M059J (cell line): ENCODE measurements around the gene IFI27L1. TPM values are rescaled to one million over a fixed set of nuclear protein-coding genes. Genes with fewer than 3 reads are reported as not detected.
"Not testable (repeated sequence)": the region's sequence is repeated elsewhere in the genome, so short reads cannot be mapped to it uniquely, and the experiment has no call there.

Source experiments
- DNase-seq: peaks from one replicate; pipeline ENCODE4 v3.0.0-alpha.2; 2012; ENCODE audit warnings: low read depth
- total RNA-seq: library from RNA; depleted of rRNA; stranded (reverse); fragments of >200 nt; shearing (Covaris generic); gene quantifications from 2 replicates; pipeline ENCODE4 v1.2.3, GENCODE V29; 2014

The IFI27L1 gene
- total RNA-seq, 1 experiment from 2014 or later = 18.7 TPM

DNA sequence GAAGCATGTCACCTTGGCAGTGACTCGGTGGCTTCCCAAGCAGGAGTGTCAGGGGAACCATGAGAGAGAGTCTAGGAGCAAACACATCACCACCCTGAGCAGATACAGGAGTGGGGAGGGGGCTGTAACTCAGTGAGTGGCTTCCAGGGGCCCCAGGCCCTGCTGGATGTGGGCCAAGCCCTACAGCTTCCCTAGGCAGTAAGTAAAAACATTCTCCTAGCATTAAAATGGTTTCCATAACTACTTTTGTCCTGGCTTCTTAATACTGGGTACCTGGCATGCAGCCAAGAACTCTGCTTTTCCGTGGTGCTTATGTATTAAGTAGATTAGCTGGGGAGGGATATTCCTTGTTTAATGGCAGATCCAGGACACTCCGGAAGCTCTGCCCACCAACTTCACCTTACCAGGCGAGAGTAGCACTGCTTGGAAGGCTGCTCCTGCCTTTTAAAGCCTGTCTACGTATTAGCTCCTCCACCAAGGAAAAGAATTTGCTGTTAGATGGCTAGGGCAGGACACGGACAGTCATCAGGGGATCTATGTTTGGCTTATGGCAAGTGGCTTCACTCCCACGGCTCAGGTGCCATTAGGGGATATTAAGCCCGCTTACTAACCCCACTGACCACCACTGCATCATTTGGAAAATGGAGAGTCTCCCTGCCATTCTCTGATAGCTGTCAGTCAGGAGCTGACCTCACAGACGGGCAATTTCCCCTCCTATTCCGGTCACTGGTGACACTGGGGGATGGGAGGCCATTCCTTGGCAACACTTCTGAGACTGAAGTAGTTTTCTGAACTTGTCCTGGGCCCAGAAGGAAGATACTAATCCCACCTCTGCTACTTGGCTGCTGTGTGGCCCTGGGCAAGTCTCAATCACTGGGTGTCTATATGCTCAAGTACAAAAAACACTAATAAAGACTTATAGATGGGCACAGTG is 32.2 kb upstream of the IFI27L1 start:
- no peak for DNase-seq

DNA sequence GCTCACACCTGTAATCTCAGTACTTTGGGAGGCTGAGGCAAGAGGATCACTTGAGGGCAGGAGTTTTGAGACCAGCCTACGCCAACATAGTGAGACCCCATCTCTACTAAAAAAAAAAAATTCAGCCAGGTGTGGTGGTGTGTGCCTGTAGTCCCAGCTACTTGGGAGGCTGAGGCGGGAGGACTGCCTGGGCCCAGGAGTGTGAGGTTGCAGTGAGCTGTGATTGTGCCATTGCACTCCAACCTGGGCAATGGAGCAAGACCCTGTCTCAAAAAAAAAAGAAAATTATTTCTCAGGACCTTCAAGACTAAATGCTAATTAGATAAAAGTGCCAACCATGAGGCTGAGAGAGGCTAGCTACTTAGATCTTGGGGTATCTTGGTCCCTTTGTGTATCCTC is 31.5 kb upstream of the IFI27L1 start:
- DNase-seq = no peak

DNA sequence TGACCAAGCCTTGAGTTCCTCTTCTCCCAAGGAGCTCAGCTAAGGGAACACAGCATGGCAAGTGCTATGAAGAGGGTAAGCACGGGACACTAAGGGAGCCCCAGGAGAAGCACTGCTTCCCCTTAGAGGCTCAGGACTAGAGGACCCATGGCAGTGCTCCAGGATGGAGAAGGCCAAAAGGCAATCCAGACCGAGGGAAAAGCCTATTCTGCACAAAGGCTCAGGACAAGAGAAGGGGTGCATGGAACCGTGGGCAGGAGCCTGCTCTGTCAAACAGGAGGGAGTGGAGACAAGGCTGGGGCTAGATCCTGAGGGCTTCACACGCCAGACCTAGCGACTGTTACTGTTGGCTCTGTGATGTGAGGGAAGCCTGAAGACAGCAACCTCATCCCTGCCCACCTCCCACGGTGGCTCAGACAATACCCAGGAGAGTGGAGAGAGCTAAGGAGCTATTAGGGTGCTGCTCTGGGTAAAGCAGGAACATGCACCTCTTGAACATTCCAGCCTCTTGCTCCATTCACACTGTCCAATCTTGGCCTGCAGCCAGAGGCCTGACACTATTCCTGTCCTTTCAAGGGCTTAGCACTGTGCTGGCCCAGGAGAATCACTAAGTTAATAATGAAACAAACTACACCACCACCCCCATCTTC is 30.8 kb upstream of the IFI27L1 start:
- no peak for DNase-seq

DNA sequence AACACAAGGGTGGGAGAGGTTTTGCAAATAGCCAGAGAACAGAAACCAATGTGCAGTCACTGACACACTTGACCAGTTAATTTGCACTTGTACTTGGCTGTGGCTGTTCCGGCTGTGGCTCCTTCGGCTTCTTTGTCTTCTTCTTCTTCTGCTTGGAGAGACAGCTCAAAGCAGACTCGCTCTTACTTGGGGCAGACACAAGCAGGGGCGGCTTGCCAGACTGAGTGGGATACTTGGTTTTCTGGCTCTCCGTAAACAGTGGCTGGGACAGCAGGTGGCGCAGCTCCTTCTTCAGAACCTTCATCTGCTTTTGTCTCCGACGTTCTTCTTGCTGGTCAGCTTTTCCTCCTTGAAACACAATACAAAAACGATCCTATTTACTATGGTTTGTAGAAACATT is 30.0 kb upstream of the IFI27L1 start:
- no peak for DNase-seq

DNA sequence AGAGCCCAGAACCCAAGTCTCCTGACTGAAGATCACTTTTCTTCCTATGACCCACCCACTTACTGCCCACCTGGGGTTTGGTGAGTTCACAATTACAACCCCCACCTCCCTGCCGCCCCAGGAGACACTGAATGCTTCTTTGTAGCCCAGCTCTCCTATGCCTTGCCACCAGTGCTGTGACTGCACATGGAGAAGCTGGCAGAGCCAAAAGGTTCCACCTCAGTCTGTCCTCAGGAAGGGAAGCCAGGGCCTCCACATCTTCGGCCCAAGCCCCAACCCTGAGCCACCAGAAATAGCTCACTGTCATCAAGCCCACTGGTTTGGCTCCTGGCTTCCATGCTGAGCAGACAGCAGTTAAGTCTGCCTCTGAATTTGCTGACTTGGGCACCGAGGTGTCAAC is 29.3 kb upstream of the IFI27L1 start:
- no peak for DNase-seq

DNA sequence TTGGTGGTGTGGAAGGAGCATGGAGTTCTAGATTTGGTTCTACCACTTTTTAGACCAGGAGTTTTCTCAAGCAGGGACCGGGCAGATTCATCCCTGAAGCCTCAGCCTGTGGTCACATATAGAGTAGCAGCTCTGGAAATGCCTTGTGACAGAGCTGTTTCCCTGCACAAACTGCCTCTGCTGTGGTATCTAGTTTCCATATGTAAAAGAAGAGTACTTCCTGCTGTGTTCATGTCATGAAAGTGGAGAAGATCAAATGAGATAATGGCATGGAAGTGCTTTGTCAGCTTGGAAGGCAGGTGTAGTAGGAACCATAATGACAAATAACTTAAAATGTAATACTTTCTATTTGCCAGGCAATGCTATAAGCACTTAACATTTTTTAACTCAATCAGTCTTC is 28.9 kb upstream of the IFI27L1 start:
- DNase-seq = no peak

DNA sequence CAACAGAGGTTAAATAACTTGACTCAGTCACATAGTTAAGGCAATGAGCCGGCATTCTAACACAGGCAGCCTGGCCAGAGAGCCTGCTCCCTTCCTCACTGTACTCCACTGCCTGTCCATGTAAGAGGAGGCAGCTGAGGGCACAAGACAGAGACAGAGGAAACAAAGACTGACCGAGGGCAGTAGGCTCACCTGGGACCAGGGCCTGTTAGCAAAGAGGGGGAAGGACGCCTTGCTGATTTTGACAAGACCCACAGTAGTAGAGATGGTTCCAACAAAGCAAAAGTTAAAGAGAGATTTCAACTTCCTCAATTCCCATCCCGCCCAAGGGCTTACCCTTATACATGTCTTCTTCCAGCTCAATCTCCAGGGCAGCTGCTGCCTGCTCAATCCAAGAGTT is 28.4 kb upstream of the IFI27L1 start:
- no peak for DNase-seq

DNA sequence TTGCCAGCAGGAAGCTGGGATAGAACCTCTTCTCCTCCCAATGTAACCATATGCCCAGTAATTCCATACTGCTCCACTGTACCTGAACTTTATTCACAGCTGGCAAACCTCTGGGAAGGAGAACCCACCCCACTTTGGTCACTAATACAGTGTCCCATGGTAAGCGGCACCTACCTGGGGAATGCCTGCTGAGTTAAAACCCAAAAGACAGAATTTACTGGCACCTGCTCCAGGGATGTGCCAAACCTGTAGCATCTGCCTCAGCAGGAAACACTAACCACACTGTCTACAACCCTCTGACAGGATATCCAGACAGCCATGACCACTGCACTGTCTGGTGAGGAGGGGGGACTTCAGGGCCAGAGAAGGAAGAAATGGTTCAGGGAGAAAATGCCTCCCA is 26.7 kb upstream of the IFI27L1 start:
- no peak for DNase-seq

DNA sequence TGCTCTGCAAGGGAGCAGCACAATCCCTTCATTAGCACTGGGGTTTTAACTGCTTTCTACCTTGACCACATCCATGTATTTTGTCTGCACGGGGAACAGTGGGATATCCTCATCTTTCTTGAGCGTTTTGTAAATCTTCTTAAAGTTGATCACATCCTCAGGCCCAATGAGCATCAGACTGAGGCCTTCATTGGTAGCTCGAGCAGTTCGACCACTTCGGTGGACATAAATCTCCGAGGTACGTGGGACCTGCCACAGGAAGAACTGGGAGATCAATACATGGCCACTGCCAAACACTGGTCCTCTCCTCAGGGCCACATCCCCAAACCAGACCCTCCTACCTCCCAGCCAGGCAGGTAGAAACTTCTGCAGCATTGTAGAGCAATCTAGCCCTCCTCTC is 26.2 kb upstream of the IFI27L1 start:
- no peak for DNase-seq

DNA sequence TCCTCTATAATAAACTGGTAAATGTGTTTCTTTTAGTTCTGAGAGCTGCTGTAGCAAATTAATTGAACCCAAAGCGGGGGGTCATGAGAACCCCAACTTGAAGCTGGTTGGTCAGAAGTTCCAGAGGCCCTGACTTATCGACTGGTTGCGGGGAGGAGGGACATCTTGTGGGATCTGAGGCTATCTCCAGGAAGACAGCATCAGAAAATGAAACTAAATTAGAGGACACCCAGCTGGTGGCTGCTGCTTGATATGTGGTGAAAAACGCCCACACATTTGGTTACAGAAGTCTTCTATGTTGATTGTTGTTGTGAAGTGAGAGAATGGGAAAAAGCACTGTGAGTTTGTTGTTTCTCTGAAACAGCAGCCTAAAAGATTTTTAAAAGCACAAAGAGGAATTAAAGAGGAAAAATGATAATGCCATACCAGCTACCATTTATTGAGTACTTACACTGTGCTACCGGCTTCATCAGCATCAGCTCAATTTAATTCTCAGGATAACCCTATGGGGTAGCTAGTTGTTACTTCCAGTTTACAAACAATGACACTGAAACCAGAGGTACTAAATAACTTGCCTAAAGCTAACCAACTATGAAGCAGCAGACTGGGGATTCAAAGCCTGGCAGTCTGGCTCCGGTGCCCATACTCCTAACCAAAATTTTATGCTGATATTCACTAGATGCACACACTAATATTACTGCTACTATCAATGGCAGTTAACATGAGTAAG is 24.4 kb upstream of the IFI27L1 start:
- no peak for DNase-seq

DNA sequence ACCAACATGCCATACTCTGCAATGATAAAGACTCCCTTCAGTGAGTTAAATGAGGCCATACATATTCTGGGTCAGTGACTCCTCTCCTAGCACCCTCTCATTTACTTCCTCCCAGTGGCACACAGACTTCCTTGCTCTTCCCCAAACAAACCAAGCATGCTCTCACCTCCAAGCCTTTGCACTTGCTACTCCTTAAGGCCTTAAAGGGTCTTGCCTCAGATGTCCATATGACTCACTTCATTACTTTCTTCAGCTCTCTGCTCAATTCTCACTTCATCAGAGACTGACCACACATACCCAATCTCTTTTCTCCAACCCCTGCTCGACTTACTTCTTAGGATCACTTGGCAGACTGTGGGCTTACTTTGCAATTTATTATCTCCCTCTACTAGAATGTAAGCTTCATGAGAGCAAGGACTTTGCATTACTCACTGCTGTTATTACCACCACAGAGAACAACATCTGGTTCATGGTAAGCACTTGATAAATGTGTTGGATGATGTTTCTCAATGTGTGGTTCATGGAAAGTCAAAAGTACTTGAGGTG is 22.9 kb upstream of the IFI27L1 start:
- no peak for DNase-seq

DNA sequence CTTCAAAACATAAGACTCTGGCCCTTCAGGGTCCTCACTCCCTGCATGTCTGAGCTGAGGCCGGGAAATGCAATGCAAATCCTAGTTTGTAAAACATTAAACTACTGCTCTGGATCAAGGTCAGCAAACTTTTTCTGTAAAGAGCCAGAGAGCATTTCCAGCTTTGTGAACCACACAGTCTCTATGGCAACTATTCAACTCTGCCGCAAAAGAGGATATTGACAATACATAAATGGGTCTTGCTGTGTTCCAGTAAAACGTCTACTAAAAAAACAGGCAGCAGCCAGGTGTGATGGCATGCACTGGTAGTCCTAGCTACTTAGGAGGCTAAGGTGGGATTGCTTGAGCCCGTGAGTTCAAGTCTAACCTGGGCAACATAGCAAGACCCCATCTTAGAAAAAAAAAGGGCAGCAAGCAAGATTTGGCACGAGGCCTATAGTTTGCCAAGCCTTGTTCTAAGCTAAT is 22.4 kb upstream of the IFI27L1 start:
- DNase-seq = no peak

DNA sequence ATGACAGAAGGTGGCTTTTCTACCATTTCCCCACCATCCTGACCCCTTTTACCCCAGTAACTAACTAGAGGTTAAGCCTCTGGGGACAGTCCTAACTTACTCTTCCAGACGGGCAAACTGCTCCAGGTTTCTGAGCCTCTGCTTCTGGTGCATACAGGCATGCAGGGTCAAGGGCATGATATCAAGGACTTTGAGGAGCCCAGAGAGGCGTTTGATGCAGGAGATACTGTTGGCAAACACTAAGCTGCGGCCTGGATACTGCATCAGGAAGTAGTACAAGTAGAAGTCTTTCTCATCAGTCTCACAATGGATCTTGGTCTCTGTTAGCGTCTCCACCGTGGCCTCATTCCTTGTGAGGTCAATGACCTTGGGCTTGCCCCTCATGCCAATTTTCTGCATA is 21.1 kb upstream of the IFI27L1 start:
- no peak for DNase-seq

DNA sequence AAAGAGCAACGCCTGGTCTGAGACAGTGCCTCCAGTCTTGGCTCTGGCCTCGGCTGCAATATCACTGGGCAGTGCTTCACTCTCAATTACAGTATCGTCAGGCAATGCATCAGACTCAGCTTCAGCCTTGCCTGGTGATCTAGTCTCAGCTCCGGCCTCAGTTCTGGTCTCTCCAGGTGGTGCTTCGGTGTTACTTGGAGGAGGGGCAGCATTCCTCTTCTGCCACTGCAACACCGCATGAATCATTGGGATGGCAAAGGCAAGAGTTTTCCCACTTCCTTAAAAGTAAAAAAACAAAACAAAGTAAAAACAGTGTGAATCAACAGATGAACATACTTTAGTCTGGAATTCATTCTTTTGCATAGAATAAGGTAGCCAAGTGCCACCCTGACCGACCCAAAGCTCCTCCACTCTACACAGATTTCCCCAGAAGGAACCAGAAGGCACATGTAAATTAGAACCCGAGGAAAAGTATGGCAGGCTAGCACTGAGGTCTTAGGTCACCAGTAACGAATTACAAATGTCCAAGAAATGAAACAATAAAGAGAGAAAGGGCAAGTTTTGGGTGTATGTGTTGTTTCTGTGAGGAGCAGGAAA is 18.7 kb upstream of the IFI27L1 start:
- peak; percentile 78 for DNase-seq

DNA sequence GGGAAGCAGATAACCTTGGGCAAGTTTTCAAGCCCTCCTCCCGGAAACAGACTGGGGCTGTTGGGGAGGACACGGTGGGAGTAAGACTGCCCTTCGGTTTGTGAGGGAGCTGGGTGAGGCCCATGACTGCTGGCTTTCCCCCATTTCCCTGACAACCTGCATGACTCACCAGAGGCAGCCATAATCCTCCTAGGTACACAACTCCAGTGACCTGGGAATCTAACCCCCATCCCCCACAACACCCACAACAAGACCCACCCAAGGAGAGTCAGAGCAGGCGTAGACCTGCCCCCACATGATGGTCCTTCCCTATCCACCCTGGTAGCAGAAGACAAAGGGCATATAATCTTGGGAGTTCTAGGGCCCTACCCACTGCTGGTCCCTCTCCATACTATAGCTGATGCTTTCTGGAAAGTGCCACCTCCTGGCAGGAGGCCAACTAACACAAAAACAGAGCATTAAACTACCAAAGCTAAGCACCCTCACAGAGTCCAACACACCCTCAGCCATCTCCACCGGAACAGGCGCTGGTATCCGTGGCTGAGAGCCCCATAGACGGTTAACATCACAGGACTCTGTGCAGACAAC is 14.9 kb upstream of the IFI27L1 start:
- DNase-seq = peak; percentile 33

DNA sequence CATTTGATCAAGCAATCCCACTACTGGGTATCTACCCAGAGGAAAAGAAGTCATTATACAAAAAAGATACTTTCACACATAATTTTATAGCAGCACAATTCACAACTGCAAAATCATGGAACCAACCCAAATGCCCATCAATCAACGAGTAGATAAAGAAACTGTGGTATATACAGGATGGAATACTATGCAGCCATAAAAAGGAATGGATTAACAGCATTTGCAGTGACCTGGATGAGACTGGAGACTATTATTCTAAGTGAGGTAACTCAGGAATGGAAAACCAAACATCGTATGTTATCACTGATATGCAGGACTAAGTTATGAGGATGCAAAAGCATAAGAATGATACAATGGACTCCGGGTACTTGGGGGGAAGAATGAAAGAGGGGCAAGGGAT is 9.0 kb upstream of the IFI27L1 start:
- DNase-seq = not testable (repeated sequence)

DNA sequence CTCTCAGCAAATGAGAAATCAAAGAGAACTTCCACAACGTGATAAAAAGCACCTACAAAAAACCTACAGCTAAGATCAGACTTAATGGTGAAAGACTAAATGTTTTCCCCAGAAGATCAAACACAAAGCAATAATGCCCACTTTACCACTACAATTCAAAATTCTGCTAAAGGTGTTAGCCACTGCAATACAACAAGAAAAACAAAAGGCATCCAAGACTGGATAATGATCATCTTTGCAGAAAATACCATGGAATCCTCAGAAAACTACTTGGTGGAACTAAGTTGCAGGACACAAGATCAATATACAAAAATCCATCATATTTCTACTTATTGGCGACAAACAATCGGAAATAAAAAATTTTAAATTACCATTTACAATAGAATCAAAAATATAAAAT is 6.6 kb upstream of the IFI27L1 start:
- no peak for DNase-seq

DNA sequence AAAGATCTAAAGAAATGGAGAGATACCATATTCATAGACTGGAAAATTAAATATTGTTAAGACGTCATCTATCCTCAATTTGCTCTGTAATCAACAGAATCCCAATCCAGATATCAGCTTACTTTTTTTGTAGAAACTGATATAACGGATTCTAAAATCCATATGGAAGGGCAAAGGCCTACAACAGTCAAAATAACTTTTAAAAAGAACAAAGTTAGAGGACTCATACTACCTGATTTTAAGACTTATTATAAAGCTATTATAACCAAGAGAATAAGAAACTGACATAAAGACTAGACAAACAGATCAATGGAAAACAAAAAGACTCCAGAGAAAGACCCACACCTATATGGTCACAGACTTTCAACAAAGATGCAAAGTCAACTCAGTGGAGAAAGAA is 6.1 kb upstream of the IFI27L1 start:
- no peak for DNase-seq

DNA sequence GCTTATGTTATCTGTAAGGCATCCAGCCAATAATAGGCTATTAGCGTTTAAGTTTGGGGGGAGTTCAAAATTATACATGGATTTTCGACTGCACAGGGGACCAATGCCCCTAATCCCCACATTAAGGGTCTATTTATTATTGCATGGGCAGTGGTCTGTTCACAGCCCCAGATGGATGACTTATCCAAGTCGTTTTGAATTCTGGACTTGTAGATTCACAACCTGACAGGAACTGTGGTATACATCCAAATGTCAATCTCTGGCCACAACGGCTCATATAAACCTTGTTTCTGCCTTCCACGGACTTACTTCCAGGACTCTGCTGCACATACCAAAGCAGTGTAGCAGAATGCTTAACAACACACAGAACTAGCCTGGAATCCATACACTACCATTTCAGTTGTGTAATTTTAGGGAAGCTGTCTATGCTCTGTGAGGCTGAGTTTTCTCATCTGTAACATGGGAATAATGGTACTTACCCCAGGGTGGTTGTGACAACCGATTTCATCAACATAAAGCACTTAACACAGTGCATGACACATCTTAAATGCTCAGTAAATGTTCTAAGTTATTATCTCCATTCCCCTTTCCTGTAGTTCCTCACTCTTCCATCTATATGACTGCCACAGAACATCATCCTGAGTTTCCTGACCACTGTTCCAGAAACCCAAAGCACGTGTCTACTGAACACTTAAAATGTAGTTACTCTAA is 3.8 kb upstream of the IFI27L1 start:
- no peak for DNase-seq

DNA sequence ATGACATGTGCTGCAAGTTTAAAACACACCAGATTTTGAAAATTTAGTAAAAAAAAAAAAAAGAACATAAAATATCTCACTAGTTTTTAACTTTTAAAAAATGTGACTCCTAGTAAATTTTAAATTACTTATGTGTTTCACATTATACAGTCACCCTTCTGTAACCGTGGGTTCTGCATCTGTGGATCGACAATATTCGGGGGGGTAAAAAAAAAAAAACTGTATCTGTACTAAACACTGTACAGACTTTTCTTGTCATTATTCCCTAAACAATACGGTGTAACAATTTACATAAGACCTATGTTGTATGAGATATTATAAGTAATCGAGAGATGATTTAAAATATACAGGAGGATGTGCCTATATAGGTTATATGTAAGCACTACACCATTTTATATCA is 3.3 kb upstream of the IFI27L1 start:
- no peak for DNase-seq
